Osteocyte (in vitro differentiated cells): ENCODE measurements around the gene NMUR2. TPM values are rescaled to one million over a fixed set of nuclear protein-coding genes. Genes with fewer than 3 reads are reported as not detected.

Experiments used
- DNase-seq: peaks from one replicate; pipeline ENCODE4 v3.0.0; 2021; ENCODE audit warnings: mixed read lengths; ENCODE audit not compliant: unreplicated experiment; ENCODE audit errors: extremely low spot score
- H3K27ac Mint-ChIP-seq: one replicate; pipeline ENCODE4 v1.8.0; 2021; ENCODE audit warnings: mild to moderate bottlenecking, mixed read lengths; ENCODE audit not compliant: unreplicated experiment
- H3K27me3 Mint-ChIP-seq: one replicate; pipeline ENCODE4 v1.8.0; 2021; ENCODE audit warnings: mixed read lengths; ENCODE audit not compliant: unreplicated experiment
- H3K36me3 Mint-ChIP-seq: one replicate; pipeline ENCODE4 v1.8.0; 2021; ENCODE audit warnings: mixed read lengths; ENCODE audit not compliant: unreplicated experiment
- H3K4me1 Mint-ChIP-seq: one replicate; pipeline ENCODE4 v1.8.0; 2021; ENCODE audit warnings: mixed read lengths; ENCODE audit not compliant: unreplicated experiment
- H3K4me3 Mint-ChIP-seq: one replicate; pipeline ENCODE4 v1.8.0; 2021; ENCODE audit warnings: mild to moderate bottlenecking, moderate library complexity, mixed read lengths; ENCODE audit not compliant: unreplicated experiment
- H3K9me3 Mint-ChIP-seq: one replicate; pipeline ENCODE4 v1.8.0; 2021; ENCODE audit warnings: mixed read lengths; ENCODE audit not compliant: unreplicated experiment
- long read RNA-seq: library from polyadenylated mRNA; unstranded; transcript quantifications from one replicate; pipeline ENCODE4 v2.0.0, GENCODE V29; 2021
- total RNA-seq: library from RNA; stranded (reverse); gene quantifications from 2 replicates; pipeline ENCODE4 v1.2.1, GENCODE V29; 2021
- TF ChIP-seq, protein P1 (sequence below): fragments of 200-600 bp; sonication (generic); IDR thresholded peaks from 2 replicates; pipeline ENCODE4 v1.5.0; 2021; ENCODE audit warnings: antibody characterized with exemption, mild to moderate bottlenecking, moderate library complexity

The NMUR2 gene, protein sequence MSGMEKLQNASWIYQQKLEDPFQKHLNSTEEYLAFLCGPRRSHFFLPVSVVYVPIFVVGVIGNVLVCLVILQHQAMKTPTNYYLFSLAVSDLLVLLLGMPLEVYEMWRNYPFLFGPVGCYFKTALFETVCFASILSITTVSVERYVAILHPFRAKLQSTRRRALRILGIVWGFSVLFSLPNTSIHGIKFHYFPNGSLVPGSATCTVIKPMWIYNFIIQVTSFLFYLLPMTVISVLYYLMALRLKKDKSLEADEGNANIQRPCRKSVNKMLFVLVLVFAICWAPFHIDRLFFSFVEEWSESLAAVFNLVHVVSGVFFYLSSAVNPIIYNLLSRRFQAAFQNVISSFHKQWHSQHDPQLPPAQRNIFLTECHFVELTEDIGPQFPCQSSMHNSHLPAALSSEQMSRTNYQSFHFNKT
- total RNA-seq = not detected in 2 replicates
- long read RNA-seq = 0 reads

DNA sequence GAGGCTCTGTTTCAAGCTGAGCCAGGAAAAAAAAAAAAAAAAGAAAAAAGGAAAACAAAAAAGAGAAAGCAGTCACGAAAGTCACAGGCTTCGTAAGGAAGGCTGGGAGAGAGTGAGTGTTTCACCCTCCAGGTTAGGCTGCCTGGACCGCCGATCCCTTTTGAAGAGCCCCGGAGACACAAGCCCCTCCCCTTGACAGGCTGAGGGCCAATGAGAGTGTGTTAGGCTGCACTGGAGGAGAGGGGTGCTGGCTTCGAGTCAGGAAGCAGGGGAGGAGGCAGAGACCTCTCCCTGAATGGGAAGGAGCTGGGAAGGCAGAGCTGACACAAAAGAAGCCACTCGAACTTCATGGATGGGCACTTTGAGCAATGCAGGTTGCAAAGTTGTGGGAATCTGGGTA is at the start of gene NMUR2:
NMUR2 (minus strand) TSS at position 135 of the 400 bp plus-strand sequence. CDS start 166 bp downstream, outside the sequence.
- no peak for DNase-seq
- no peaks in the 10 kb centered on the region for H3K36me3 Mint-ChIP-seq
- no peaks in the 10 kb centered on the region for H3K9me3 Mint-ChIP-seq
- H3K4me3 Mint-ChIP-seq = no peak within 1 kb of the TSS
- TF ChIP-seq, protein P1, sequence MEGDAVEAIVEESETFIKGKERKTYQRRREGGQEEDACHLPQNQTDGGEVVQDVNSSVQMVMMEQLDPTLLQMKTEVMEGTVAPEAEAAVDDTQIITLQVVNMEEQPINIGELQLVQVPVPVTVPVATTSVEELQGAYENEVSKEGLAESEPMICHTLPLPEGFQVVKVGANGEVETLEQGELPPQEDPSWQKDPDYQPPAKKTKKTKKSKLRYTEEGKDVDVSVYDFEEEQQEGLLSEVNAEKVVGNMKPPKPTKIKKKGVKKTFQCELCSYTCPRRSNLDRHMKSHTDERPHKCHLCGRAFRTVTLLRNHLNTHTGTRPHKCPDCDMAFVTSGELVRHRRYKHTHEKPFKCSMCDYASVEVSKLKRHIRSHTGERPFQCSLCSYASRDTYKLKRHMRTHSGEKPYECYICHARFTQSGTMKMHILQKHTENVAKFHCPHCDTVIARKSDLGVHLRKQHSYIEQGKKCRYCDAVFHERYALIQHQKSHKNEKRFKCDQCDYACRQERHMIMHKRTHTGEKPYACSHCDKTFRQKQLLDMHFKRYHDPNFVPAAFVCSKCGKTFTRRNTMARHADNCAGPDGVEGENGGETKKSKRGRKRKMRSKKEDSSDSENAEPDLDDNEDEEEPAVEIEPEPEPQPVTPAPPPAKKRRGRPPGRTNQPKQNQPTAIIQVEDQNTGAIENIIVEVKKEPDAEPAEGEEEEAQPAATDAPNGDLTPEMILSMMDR = no peak
- no peak within 1 kb of the TSS for H3K27ac Mint-ChIP-seq
- H3K4me1 Mint-ChIP-seq = no peaks in the 10 kb centered on the region
- no peaks in the 10 kb centered on the region for H3K27me3 Mint-ChIP-seq

DNA sequence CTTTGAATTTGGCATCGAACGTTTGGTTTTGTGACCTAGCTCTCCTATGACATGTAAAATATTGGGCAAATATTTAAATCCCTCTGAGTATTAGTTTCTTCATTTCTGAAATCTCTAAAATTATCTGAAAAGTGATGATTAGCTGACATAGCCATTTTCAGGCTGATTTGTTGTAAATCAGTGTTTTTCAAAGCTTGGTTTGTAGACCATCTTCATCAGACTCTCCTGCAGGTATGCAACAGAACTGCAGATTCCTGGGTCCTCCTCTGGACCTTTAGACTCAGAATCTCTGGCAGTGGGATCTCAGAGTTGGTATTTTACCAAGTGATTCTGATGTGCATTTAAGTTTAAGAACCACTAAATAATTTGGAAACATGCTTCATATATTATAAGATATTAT is 38.9 kb upstream of the NMUR2 start:
- TF ChIP-seq, protein P1 = no peak
- peaks cover 1% of the 10 kb centered on the region for H3K27me3 Mint-ChIP-seq
- H3K36me3 Mint-ChIP-seq = no peaks in the 10 kb centered on the region
- DNase-seq = no peak
- no peak overlapping the region for H3K4me3 Mint-ChIP-seq
- H3K27ac Mint-ChIP-seq = no peak overlapping the region
- no peaks in the 10 kb centered on the region for H3K9me3 Mint-ChIP-seq
- H3K4me1 Mint-ChIP-seq = no peaks in the 10 kb centered on the region

DNA sequence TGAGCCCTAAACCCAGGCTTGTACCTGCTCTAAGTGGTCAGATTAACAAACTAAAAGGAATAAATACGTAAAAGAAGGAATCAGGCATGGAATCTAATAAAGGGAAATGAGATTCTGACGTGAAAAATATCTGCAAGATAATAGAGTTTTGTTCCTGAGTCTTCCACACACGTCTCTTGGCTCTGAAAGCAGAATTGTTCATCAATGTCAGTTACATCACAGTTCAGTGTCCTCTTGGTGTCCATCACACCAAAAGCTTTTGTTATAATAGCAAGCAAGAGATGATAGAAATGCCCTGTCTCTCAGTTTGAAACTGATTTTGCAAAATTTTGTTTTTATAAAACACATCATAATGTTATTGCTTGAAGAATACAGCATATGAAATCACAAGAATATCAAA is 34.7 kb upstream of the NMUR2 start:
- Mint-ChIP-seq H3K4me3 (no peak overlapping the region), H3K27me3 (peaks cover 1% of the 10 kb centered on the region), H3K36me3 (no peaks in the 10 kb centered on the region), H3K9me3 (no peaks in the 10 kb centered on the region), H3K27ac (no peak overlapping the region), H3K4me1 (no peaks in the 10 kb centered on the region)
- TF ChIP-seq, protein P1 = no peak
- DNase-seq = no peak

DNA sequence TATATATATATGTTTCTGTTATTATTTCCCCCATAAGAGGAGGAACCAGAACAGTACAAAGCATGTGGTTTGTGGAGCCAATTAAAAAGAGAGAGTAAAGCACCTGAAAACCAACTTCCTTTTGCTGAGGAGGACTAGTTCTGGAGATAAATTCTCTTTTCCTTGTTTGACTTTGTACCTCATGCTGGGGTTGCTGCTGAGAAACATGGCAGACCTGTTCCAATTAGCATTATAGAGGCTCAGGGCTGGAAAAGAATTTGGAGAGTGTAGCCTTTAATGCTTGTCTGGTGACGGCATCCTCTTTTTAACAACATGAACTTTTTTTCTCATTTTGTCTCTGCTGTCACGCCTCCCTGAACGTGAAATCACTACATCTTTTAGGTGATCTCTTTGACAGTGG is 32.8 kb upstream of the NMUR2 start:
- Mint-ChIP-seq H3K27ac (no peak overlapping the region), H3K4me1 (no peaks in the 10 kb centered on the region), H3K4me3 (no peak overlapping the region), H3K27me3 (peaks cover 1% of the 10 kb centered on the region), H3K9me3 (no peaks in the 10 kb centered on the region), H3K36me3 (no peaks in the 10 kb centered on the region)
- DNase-seq = no peak
- TF ChIP-seq, protein P1 = no peak

DNA sequence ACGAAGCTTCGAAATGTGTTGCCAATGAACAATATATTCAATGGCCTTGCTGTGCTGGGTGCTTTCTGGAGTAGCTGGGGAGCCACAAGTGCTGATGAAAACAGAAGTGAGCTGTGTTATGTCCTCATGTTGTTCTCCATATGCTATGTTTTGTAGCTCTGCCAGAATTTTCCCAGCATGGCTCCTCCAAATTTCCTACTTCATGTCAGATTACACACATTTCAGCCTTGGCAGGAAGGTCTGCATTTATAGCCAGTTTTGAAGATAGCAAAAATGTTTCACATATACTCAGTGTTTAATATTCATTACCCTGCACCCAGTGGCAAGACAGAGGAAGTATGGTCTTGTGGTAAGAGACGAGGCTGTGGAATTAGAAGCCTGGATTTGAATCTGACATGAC is 22.6 kb upstream of the NMUR2 start:
- Mint-ChIP-seq H3K4me1 (no peaks in the 10 kb centered on the region), H3K27ac (no peak overlapping the region), H3K9me3 (no peaks in the 10 kb centered on the region), H3K36me3 (no peaks in the 10 kb centered on the region), H3K27me3 (no peaks in the 10 kb centered on the region), H3K4me3 (no peak overlapping the region)
- no peak for DNase-seq
- TF ChIP-seq, protein P1 = no peak
